ENCODE results near the gene NPL.

Gene NPL

DNA sequence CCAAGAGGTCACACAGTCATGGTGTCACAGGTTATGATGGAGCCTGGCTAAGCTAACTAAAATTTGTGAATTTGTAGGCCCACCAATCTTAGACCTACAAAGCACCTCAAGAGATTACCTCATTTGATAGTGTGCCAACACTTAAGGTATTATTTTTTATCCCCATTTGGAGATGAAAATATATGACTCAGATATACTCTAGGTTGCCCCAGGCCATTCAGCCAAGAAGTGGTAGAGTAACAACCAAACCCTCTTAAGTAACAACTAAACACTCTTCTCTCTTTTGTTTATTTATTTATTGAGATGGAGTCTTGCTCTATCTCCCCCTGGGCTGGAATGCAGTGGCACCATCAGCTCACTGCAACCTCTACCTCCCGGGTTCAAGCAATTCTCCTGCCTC lies 14.3 kb downstream of the NPL start:
- in situ Hi-C loops (cut with MboI; ENCODE audit: low pct_unique_long_range_greater_than_20kb, low sequenced_read_pairs), result no loop called here
- DNase-seq, result no peak

DNA sequence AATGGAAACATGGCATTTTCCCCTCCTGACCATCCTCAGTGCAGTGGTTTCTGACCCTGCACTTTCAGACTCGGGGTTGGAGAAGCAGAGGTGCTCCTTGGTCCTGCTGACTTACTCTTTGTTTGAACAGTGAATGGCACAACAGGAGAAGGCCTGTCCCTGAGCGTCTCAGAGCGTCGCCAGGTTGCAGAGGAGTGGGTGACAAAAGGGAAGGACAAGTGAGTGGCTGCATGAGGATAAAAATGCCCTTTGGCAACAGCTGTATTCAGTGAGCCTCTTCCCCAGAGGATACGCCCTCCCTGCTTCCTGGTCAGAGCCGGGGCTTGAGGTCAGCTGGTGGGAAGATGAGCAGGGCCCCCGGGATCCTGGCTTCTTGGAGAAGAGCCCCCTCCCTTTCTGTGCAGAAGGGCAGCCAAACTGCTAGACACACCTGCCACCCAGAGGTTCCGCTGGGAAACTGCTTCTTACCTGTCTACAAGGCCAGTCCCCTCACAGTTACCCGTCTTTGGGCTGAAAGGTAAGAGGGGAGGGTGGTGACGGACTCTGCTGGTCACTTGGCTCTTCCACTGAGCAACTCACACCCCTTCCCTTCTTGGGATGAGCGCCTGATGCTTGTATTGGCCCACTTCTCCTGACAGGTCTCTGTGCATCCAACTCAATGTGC lies 16.6 kb downstream of the NPL start:
- DNase-seq, result no peak
- in situ Hi-C loops (cut with MboI; ENCODE audit: low pct_unique_long_range_greater_than_20kb, low sequenced_read_pairs), result no loop called here

DNA sequence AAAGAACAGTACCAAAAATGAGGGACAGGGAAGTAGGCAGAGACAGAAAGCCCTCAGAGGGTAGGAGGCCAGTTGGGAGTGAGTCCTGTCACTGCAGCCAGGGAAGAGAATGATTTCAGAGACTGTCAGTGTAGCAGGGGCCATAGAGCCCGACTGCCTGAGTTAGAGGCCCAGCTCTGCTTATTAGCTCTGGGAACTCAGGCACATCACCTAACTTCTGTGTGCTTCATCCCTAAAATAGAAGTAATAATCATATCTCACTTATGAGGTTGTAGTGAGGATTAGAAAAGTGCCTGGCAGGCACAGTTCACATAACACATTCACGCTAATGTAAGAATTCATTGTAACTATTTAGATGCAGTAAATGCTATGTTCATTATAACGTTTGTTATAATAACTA lies 18.3 kb downstream of the NPL start:
- in situ Hi-C loops (cut with MboI; ENCODE audit: low pct_unique_long_range_greater_than_20kb, low sequenced_read_pairs), result no loop called here

DNA sequence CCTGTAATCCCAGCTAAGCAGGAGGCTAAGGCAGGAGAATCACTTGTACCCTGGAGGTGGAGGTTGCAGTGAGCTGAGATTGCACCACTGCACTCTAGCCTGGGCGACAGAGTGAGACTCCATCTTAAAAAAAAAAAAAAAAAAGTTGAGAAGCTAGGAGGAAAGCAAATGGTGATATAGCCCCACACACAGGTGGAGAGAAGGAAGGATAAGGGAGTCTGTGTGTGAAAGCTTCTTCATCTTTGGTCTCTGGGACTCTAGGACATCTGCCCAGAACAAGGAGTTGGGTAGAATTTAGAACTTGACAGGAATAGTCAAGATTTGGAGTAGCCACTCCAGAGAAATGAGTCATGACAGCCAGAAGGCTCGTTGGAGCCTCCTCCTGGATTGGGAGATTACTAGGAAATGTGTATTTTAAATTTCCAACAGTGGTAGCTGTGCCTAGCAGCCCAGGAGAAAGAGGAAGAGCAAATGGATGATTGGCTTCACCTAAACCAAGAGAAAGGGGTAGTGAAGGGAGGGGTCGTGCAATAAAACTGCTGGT lies 19.9 kb downstream of the NPL start:
- DNase-seq, result no peak
- in situ Hi-C loops (cut with MboI; ENCODE audit: low pct_unique_long_range_greater_than_20kb, low sequenced_read_pairs), result no loop called here

More for the DNA sequence above, 18.3 kb downstream of the NPL start:
- no peak for DNase-seq

DNA sequence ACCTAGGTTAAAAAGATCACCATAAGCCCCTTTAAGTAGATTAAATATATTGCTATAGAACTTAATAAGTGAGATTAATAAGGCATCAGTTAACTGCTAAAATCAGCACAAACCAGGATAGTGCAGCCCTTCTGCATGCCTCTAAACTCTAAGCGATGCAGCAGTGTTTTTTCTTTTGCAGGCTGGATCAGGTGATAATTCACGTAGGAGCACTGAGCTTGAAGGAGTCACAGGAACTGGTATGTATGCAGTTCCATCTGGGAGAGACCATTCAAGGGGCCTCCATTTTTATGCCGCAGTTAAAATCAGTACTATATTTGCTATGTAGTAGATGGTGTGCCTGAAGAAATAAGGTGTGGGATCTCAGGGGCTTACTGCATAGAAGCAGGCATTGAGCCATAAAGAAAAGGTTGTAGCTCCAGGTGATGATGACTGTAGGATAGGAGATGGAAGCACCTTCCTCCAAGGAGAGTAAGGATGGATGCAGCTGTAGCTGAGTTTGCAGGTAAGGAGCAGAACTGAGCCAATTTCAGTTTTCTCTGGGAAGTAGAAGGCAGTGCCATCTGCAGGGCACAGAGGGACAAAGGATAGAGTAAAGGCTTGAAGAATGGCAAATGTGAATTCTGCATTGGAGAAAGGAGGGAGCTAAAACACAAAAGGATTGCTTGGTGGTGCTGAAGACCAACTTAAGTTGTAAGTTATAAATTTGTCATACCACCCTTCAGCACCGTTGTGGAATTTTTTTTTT lies 22.6 kb downstream of the NPL start:
- in situ Hi-C loops (cut with MboI; ENCODE audit: low pct_unique_long_range_greater_than_20kb, low sequenced_read_pairs), result no loop called here
- DNase-seq, result no peak

DNA sequence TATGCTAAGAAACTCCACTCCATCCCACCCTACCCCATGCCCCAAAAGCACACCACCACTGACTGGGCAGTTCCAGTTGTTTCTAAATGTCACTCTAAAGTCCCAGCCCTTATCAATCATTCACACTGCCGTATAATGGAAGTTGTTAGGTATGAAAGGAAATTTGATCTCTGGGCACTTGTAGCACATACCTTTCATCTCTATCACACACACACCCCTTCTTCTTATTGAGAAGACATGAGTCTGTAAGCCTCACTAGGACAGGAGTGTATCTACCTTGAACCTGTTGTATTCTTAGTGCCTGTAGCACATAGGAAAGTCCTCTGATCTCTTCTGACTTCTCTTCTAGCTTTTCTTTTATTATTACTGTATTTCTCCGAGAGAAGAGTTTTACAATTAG lies 27.3 kb downstream of the NPL start:
- in situ Hi-C loops (cut with MboI; ENCODE audit: low pct_unique_long_range_greater_than_20kb, low sequenced_read_pairs), result no loop called here
- no peak for DNase-seq

DNA sequence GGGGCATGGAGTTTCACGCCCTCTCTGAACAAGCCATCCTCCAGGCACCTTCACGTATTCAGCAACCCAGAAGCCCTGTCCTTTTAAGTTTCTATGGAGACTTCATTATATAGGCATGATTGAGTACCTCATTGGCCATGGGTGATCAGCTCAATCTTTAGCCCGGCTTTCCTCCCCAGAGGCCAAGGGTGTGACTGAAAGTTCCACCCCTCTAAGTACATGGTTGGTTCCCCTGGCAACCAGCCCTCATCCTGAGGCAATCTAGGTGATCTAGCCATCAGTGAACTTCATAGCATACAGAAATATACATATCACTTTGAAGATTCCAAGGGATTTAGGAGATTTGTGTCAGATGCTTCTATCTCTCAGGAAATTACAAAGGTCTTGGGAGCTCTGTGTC lies 28.2 kb downstream of the NPL start:
- no peak for DNase-seq
- in situ Hi-C loops (cut with MboI; ENCODE audit: low pct_unique_long_range_greater_than_20kb, low sequenced_read_pairs), result no loop called here

DNA sequence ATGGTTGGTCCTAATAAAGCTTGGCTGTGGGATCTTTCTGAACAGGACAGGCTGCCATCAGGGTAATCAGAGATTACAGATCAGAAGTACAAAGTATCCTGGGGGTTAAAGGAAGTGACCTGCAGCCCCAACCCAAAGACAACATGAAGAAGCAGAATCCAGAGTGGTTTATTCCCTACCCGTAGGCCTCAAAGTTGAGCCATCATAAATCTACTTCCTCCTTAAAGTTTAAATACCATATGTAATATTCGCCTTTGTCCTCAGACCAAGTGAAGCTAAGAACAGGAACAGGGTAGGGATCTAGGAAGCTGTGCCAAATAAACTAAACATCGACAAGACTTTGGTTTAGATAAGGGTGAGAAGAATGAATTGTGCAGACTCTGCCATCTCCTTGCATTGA lies 33.6 kb downstream of the NPL start:
- DNase-seq, result no peak
- in situ Hi-C loops (cut with MboI; ENCODE audit: low pct_unique_long_range_greater_than_20kb, low sequenced_read_pairs), result no loop called here

DNA sequence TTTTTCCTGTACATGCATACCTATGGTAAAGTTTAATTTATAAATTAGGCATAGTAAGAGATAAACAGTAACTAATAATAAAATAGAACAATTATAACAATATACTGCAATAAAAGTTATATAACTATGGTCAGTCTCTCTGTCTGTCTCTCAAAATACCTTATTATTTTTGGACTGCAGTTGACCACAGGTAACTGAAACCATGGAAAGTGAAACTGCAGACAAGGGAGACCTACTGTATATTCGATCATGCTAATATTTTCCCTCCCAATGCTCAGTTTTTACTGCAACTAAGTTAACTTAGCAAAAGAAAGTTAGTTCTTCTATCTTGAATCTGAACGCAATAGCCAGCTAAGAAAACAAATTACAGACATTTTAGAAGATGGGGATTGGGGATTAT lies 37.3 kb downstream of the NPL start:
- in situ Hi-C loops (cut with MboI; ENCODE audit: low pct_unique_long_range_greater_than_20kb, low sequenced_read_pairs), result no loop called here
- DNase-seq, result no peak

DNA sequence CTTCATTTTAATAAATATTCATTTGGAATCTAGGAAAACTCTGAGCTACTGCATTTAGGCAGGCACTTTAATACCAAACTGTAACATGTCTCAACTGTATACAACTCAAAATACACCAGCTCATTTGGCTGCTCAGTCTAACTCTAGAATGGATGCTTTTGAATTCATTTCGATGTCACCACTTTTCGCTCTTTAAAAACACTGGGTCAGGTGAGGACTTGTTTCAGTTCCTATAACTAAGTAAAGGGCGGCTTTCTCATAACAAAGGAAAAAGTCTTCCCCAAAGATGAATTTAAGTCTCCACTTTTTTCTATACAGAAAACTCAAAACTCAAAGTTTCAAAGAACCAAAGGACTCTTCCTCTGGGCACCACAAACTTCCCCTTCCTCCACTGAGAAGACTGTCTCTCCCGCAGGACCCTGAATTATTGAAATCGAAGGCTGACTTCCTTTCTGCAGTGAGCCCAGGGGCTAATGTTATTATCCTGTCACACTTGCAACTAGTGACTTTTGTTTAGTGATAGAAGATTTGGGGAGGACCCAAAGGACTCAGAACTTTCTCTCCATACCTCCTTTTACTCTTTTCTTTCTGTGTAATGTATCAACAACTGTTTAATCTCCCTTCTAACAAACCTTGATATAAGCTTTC lies 39.8 kb downstream of the NPL start:
- peak; percentile 31 for DNase-seq
- in situ Hi-C loops (cut with MboI; ENCODE audit: low pct_unique_long_range_greater_than_20kb, low sequenced_read_pairs), result no loop called here

DNA sequence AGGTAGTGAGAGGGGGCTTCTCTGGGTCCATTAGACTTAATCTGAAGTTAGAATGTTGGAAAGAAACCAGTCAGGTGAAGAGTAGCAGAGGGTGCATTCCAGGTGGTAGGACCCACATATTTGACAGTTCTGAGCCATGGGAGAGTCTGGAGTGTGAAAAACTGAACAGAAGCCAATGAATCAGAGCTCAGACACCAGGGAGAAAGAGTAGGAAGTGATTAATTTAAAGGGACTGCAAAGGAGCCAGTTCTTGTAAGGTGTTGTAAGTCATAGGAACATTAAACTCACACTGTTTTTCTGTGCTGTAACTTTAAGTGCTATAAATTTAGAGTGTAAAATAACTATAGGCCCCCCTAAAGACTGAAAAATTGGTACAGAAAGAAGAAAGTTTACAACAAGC lies 43.7 kb downstream of the NPL start:
- in situ Hi-C loops (cut with MboI; ENCODE audit: low pct_unique_long_range_greater_than_20kb, low sequenced_read_pairs), result no loop called here
- no peak for DNase-seq

DNA sequence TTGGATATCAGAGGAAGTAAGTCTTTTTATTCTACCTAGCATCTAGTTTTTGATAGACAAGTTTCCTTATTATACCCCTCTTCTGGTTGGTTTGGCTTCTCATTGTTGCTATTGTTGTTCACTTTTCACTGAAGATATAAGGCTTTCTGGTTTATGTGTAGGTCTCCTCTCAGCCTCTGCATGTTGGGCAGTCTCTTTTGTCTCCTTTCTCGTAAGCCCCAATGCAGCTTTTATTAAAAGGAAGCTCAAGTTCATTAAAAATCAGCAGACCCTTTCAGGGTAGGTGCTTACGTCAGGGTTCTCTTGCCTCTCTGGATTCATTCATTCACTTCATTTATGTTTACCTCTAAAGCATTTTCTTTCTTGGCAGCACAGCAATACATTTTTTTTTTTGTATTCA lies 44.8 kb downstream of the NPL start:
- no peak for DNase-seq

DNA sequence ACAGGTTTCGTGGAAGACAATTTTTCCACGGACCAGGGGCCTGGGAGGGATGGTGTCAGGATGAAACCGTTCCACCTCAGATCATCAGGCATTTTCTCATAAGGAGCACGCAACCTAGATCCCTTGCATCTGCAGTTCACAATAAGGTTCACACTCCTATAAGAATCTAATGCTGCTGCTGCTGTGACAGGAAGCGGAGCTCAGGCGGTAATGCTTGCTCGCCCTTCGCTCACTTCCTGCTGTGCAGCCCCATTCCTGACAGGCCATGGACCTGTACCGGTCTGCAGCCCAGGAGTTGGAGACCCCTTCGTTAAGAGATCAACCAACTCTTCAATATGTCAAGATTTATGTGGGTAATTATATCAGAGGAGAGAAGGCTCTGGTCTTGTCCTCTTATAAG lies 46.2 kb downstream of the NPL start:
- in situ Hi-C loops (cut with MboI; ENCODE audit: low pct_unique_long_range_greater_than_20kb, low sequenced_read_pairs), result no loop called here
- DNase-seq, result no peak

More for the DNA sequence above, 44.8 kb downstream of the NPL start:
- in situ Hi-C loops (cut with MboI; ENCODE audit: low pct_unique_long_range_greater_than_20kb, low sequenced_read_pairs), result no loop called here

DNA sequence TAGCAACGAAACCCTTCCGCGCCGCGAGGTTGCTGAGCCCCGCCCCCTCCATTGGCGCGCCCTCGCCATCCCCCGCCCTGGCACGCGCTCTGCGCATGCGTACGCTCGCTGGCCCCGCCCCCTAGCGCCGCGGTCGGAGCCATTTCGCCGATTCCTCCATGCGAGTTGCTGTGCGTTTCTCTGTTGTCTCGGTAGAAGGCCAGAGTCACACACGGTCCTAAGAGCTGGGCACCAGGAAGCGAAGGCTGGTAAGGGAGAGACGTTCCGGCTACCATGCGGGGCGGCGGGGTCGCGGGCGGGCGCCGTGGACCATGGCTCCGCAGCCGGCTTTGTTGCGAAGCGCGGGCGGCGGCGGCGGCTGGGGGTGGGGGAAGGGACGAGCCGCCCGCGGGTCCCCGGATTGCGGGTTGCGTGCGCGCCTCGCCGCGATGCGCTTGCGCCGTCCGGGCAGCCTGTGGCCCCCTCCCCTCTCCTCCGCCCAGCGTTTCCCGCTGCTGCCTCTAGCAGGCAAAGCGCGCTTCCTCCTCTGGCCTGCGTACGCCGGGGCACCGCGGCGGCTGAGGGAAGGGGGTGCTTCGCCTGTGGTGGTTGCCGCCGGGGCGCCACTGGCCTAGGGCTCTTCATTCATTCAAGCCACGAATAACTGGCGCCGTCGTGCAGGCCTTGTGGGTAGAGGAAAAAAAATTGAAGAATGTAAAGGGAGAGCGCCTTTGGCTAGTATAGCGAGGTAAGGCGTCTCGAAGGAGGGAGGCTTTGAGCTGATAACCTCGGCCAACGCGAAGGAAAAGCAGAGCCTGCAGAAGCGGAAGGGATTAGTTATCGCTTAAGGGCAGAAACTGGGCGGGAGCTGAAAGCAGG lies 49.9 kb downstream of the NPL start, which contains the start of gene DHX9:
TSS of gene DHX9 (plus strand) at position 139 of the 858 bp plus-strand sequence. CDS start 3,220 bp downstream, outside the sequence.
- in situ Hi-C loops (cut with MboI; ENCODE audit: low pct_unique_long_range_greater_than_20kb, low sequenced_read_pairs), result no loop called here

DNA sequence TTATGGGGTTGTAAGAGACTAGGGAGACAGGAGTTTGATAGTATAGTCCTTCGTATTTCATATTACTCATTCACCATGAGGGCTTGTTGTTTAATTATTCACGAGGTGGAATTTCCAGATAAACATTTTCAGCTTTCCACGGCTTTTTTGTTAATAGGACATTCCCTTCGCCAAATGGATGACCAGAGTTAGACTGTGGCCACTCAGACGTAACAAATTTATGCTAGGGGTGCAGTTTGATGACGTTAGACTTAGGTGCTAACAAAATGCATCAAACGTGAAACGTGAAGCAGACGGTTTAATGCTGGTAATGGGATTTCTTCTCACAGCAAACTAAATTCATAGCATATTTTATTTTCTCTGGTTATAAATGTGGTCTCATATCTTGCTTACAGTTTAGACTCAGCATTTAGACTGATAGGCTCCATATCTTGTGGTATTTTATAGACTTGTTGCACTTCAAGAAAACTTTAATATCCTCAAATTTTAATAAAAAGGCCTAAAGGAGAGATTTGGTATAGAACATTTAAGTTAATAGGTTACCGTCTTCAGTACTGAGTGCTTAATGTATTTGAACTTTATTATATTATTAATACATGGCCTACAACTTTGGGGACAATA lies 51.9 kb downstream of the NPL start:
- in situ Hi-C loops (cut with MboI; ENCODE audit: low pct_unique_long_range_greater_than_20kb, low sequenced_read_pairs), result no loop called here
- peak; percentile 13 for DNase-seq

More for the DNA sequence above, 49.9 kb downstream of the NPL start, which contains the start of gene DHX9:
- DNase-seq, result peak; percentile 90

DNA sequence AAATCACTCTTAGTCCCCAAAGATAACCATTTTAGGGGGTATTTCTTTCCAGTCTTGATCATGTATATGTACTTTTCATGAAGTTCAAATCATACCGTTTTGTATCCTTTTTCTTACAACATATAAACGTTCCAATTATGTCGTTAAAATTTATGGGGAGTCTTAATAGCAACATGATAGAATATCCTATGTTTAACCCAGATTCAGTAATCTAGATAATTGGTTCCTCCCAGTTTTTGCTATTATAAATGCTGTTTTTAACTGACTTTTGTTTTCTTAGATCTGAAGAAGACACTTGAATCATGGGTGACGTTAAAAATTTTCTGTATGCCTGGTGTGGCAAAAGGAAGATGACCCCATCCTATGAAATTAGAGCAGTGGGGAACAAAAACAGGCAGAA lies 52.7 kb downstream of the NPL start:
- no peak for DNase-seq
- in situ Hi-C loops (cut with MboI; ENCODE audit: low pct_unique_long_range_greater_than_20kb, low sequenced_read_pairs), result no loop called here

DNA sequence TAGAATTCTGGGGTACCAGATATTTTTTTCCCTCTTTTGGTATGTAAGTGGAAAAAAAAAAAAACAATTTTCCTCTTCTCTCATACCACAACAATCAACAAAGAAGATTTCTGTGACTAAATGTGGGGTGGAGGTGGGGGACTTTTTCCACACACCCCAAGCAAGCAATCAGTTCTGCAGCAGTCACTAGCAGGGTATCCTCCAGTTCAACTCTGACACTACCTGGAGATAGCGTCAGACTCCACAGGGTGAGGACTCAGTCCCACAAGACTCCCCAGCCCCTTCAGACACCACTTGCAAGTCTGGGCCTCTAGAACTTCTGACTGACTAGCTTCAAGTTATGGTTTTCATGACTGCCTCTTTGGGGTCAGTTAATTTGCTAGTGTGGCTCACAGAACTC lies 55.8 kb downstream of the NPL start:
- DNase-seq, result no peak
- in situ Hi-C loops (cut with MboI; ENCODE audit: low pct_unique_long_range_greater_than_20kb, low sequenced_read_pairs), result no loop called here

DNA sequence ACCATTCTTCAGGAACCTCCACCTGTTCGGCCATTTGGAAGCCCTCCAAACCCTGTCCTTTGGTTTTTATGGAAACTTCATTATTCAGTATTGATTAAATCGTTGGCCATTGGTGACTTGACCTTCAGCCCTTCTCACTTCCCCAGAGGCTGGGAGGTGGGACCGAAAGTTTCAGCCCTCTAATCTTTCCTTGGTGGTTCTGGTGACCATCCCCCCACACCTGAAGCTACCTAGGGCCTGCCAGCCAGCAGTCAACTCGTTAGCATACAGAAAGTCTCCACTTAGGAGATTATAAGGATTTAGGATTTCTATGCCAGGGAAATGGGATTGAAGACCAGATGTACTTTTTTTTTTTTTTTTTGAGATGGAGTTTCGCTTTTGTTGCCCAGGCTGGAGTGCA lies 56.3 kb downstream of the NPL start:
- DNase-seq, result no peak
- in situ Hi-C loops (cut with MboI; ENCODE audit: low pct_unique_long_range_greater_than_20kb, low sequenced_read_pairs), result no loop called here

DNA sequence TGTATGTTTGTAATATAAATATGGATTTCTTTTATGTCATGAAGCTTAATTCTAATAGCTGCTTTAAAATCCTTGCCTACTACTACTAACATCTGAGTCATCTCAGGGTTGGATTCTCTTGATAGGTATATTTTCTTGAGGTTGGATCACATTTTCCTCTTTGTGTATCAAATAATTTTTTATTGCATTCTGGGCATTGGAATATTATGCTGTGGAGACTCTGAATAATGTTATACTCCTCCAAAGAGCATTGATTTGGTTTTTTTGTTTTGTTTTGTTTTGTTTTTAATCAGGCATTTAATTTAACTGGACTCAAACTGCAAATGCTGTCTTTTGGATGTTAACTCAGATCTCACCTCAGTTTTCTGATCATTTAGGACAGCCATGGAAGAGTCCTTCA lies 57.5 kb downstream of the NPL start:
- no peak for DNase-seq
- in situ Hi-C loops (cut with MboI; ENCODE audit: low pct_unique_long_range_greater_than_20kb, low sequenced_read_pairs), result no loop called here

Measured in KBM-7 (cell line).